CD14-positive monocyte (primary cell): Measurements from ENCODE around the gene TRIM56. TPM values are rescaled to one million over a fixed set of nuclear protein-coding genes. Genes with fewer than 3 reads are reported as not detected.

Experiments used
- DNase-seq, 3 donors: peaks; one replicate each; pipeline ENCODE4 v3.0.0-alpha.2; 2011 to 2022
- H2AFZ ChIP-seq: 2 replicates; pipeline ENCODE4 v1.6.0; 2012; ENCODE audit warnings: mild to moderate bottlenecking, low read depth, low read length, inconsistent platforms; ENCODE audit not compliant: insufficient read depth, poor library complexity, severe bottlenecking
- H3K27ac ChIP-seq, 2 donors: 1 replicate in 1 of 2; 2 replicates in 1 of 2; pipeline ENCODE4 v1.5.1; 2012 to 2013; ENCODE audit warnings: low read length in 2 of 2, control low read depth in 1 of 2, inconsistent platforms in 1 of 2, low read depth in 1 of 2, mild to moderate bottlenecking in 1 of 2
- H3K27me3 ChIP-seq, 2 donors: one replicate each; pipeline versions ENCODE4 v1.6.0 to v1.6.1; 2011 to 2013; ENCODE audit warnings: low read length in 2 of 2; ENCODE audit not compliant: control insufficient read depth in 2 of 2, insufficient read depth in 2 of 2
- H3K36me3 ChIP-seq, 2 donors: replicated peaks in 1 of 2; 1 replicate in 1 of 2; 2 replicates in 1 of 2; pipeline versions ENCODE4 v1.5.1 to v1.6.1; 2012 to 2013; ENCODE audit warnings: low read length in 2 of 2, control low read depth in 1 of 2, inconsistent platforms in 1 of 2, mild to moderate bottlenecking in 1 of 2; ENCODE audit not compliant: insufficient read depth in 2 of 2, control insufficient read depth in 1 of 2
- H3K4me1 ChIP-seq, 2 donors: 1 replicate in 1 of 2; 2 replicates in 1 of 2; pipeline versions ENCODE4 v1.5.1 to v1.6.1; 2012 to 2013; ENCODE audit warnings: low read length in 2 of 2, control low read depth in 1 of 2, inconsistent platforms in 1 of 2, mild to moderate bottlenecking in 1 of 2, moderate library complexity in 1 of 2; ENCODE audit not compliant: insufficient read depth in 2 of 2, control insufficient read depth in 1 of 2
- H3K4me2 ChIP-seq: replicated peaks from 2 replicates; pipeline ENCODE3; 2012; ENCODE audit warnings: low read length, moderate library complexity, mild to moderate bottlenecking; ENCODE audit not compliant: poor library complexity, severe bottlenecking; ENCODE audit errors: extremely low read depth
- H3K4me3 ChIP-seq, 3 experiments: fragments of 200-600 bp in 1 of 3; sonication (generic) in 1 of 3; replicated peaks in 1 of 3; 1 replicate in 2 of 3; 2 replicates in 1 of 3; pipeline ENCODE4 v1.5.1; 2011 to 2013; ENCODE audit warnings: low read length in 3 of 3, mild to moderate bottlenecking in 3 of 3, control low read depth in 2 of 3, low read depth in 2 of 3, inconsistent platforms in 1 of 3, moderate library complexity in 1 of 3
- H3K79me2 ChIP-seq: 2 replicates; pipeline ENCODE4 v1.6.0; 2012; ENCODE audit warnings: mild to moderate bottlenecking, control low read depth, inconsistent platforms, low read length, moderate library complexity; ENCODE audit not compliant: insufficient read depth
- H3K9ac ChIP-seq: 2 replicates; pipeline ENCODE4 v1.6.0; 2017; ENCODE audit warnings: low read length, mild to moderate bottlenecking; ENCODE audit not compliant: insufficient read depth, poor library complexity, severe bottlenecking
- H3K9me3 ChIP-seq, 2 donors: replicated peaks in 1 of 2; 1 replicate in 1 of 2; 2 replicates in 1 of 2; pipeline versions ENCODE4 v1.5.1 to v1.6.1; 2012 to 2013; ENCODE audit warnings: low read length in 2 of 2, control low read depth in 1 of 2; ENCODE audit not compliant: control insufficient read depth in 1 of 2, insufficient read depth in 1 of 2
- H4K20me1 ChIP-seq: 2 replicates; pipeline ENCODE4 v1.6.0; 2012; ENCODE audit warnings: mild to moderate bottlenecking, low read length, control low read depth, moderate library complexity; ENCODE audit not compliant: insufficient read depth
- H3K27ac Mint-ChIP-seq, 7 donors: one replicate each; pipeline ENCODE4 v1.8.0; 2020; ENCODE audit warnings: mild to moderate bottlenecking in 7 of 7, mixed read lengths in 7 of 7, moderate library complexity in 6 of 7, inconsistent platforms in 2 of 7
- H3K27me3 Mint-ChIP-seq, 3 donors: one replicate each; pipeline ENCODE4 v1.8.0; 2021 to 2022; ENCODE audit warnings: low read depth in 3 of 3, mild to moderate bottlenecking in 3 of 3, mixed read lengths in 3 of 3, moderate library complexity in 3 of 3, inconsistent platforms in 1 of 3
- H3K36me3 Mint-ChIP-seq, 2 donors: one replicate each; pipeline ENCODE4 v1.8.0; 2020; ENCODE audit warnings: mixed read lengths in 2 of 2, inconsistent platforms in 1 of 2, mild to moderate bottlenecking in 1 of 2
- H3K4me1 Mint-ChIP-seq: one replicate; pipeline ENCODE4 v1.8.0; 2020; ENCODE audit warnings: mild to moderate bottlenecking, mixed read lengths
- H3K4me3 Mint-ChIP-seq, 2 donors: one replicate each; pipeline ENCODE4 v1.8.0; 2020; ENCODE audit warnings: mild to moderate bottlenecking in 2 of 2, mixed read lengths in 2 of 2, moderate library complexity in 1 of 2
- H3K9me3 Mint-ChIP-seq, 7 donors: one replicate each; pipeline ENCODE4 v1.8.0; 2020 to 2022; ENCODE audit warnings: mixed read lengths in 7 of 7, mild to moderate bottlenecking in 6 of 7, moderate library complexity in 6 of 7, inconsistent platforms in 2 of 7
- WGBS: methylation state at CpG from one replicate; pipeline ENCODE4 v1.1.5; 2013; ENCODE audit warnings: missing lambda C conversion rate; ENCODE audit not compliant: insufficient coverage; 5-methylcytosine and 5-hydroxymethylcytosine counted together
- intact Hi-C, 2 donors: fragments of 100-400 bp; cut with micrococcal nuclease; formaldehyde crosslinking; loops; one replicate each; pipeline versions ENCODE4 v1.15.0 to v1.15.1; 2023
- polyA plus RNA-seq, 3 donors: library from polyadenylated mRNA; depleted of rRNA in 1 of 3; unstranded in 2 of 3; stranded (reverse) in 1 of 3; fragments of 300-500 nt in 2 of 3; fragments of >200 nt in 1 of 3; fragmentation: Illumina TruSeq in 2 of 3; gene quantifications; 1 replicate in 2 of 3; 2 replicates in 1 of 3; pipeline ENCODE4 v1.2.3, GENCODE V29; 2012 to 2021
- TF ChIP-seq, protein P1 (sequence below): fragments of 200-600 bp; IDR thresholded peaks from one replicate; pipeline ENCODE4 v1.8.0; 2022; ENCODE audit warnings: antibody characterized with exemption, mild to moderate bottlenecking

TRIM56 gene
- polyA plus RNA-seq, 3 donors: 0.66 to 9.4 (median 1.2) TPM

DNA sequence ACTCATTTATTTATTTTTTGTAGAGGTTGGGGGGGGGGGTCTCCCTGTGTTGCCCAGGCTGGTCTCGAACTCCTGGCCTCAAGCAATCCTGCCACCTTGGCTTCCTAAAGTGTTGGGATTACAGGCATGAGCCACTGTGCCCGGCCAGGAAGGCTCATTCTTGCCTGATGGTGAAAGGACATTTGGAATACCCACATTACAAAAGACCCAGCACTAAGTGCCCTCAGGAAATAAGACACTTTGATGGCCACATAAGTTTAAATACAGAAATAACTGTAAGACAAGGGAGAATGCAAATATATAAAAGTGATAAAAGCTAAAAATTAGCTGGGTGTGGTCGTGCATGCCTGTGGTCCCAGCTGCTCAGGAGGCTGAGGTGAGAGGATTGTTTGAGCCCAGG lies 33.6 kb downstream of the TRIM56 start:
- H2AFZ ChIP-seq: no peak overlapping the region
- H3K79me2 ChIP-seq: no peaks in the 10 kb centered on the region
- no peak overlapping the region for H3K27ac ChIP-seq
- no peak for DNase-seq
- H3K4me3 Mint-ChIP-seq: no peak overlapping the region
- H3K27me3 Mint-ChIP-seq: peaks cover 10 to 51% (median 23%) of the 10 kb centered on the region in 3 donors
- H3K36me3 ChIP-seq: no peaks in the 10 kb centered on the region
- H3K4me2 ChIP-seq: no peak overlapping the region
- intact Hi-C loops: no loop called here
- no CpG with 5 or more reads among the region's 3 CpGs for WGBS
- H3K9me3 Mint-ChIP-seq: peaks cover 0 to 2% (median 0%) of the 10 kb centered on the region in 7 donors
- TF ChIP-seq, protein P1, sequence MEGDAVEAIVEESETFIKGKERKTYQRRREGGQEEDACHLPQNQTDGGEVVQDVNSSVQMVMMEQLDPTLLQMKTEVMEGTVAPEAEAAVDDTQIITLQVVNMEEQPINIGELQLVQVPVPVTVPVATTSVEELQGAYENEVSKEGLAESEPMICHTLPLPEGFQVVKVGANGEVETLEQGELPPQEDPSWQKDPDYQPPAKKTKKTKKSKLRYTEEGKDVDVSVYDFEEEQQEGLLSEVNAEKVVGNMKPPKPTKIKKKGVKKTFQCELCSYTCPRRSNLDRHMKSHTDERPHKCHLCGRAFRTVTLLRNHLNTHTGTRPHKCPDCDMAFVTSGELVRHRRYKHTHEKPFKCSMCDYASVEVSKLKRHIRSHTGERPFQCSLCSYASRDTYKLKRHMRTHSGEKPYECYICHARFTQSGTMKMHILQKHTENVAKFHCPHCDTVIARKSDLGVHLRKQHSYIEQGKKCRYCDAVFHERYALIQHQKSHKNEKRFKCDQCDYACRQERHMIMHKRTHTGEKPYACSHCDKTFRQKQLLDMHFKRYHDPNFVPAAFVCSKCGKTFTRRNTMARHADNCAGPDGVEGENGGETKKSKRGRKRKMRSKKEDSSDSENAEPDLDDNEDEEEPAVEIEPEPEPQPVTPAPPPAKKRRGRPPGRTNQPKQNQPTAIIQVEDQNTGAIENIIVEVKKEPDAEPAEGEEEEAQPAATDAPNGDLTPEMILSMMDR: no peak
- H3K9ac ChIP-seq: no peak overlapping the region
- H3K27me3 ChIP-seq: no peaks in the 10 kb centered on the region
- H3K36me3 Mint-ChIP-seq: no peaks in the 10 kb centered on the region
- H3K4me1 ChIP-seq: peaks cover 10 to 13% of the 10 kb centered on the region in 2 donors
- no peaks in the 10 kb centered on the region for H4K20me1 ChIP-seq
- H3K9me3 ChIP-seq: no peaks in the 10 kb centered on the region
- H3K27ac Mint-ChIP-seq: no peak overlapping the region
- H3K4me1 Mint-ChIP-seq: peaks cover 10% of the 10 kb centered on the region
- no peak overlapping the region for H3K4me3 ChIP-seq

DNA sequence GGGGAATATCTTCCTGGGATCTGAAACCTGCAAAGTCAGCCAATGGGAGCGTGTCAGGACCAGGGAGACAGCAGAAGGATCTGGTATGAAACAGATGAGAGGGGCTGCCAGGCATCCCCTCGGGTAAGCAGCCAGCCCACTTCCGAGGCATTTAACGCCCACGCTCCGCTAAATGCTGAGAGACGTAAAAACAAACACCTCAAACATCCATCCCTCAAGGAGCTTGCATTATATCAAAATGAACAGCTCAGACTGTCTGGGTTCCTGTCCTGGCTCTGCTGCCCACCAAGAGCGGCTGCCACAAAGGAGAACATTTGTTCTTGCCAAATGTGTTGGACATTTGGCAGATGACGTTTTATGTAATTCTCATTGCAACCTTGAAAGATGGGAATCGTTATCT lies 34.6 kb downstream of the TRIM56 start:
- H3K36me3 ChIP-seq: no peaks in the 10 kb centered on the region
- Mint-ChIP-seq H3K36me3 (no peaks in the 10 kb centered on the region), H3K27me3 (peaks cover 12 to 54% (median 22%) of the 10 kb centered on the region in 3 donors), H3K27ac (no peak overlapping the region), H3K4me3 (no peak overlapping the region), H3K4me1 (peaks cover 17% of the 10 kb centered on the region), H3K9me3 (peaks cover 0 to 2% (median 0%) of the 10 kb centered on the region in 7 donors)
- no peak overlapping the region for H2AFZ ChIP-seq
- H3K27ac ChIP-seq: no peak overlapping the region
- TF ChIP-seq, protein P1: no peak
- no peak overlapping the region for H3K4me3 ChIP-seq
- no peak overlapping the region for H3K9ac ChIP-seq
- H3K4me1 ChIP-seq: peaks cover 19 to 23% of the 10 kb centered on the region in 2 donors
- H3K79me2 ChIP-seq: no peaks in the 10 kb centered on the region
- intact Hi-C loops: no loop called here
- 92% methylated on average over 1 of the region's 10 CpGs for WGBS
- H4K20me1 ChIP-seq: no peaks in the 10 kb centered on the region
- no peak for DNase-seq
- no peaks in the 10 kb centered on the region for H3K9me3 ChIP-seq
- no peak overlapping the region for H3K4me2 ChIP-seq
- H3K27me3 ChIP-seq: no peaks in the 10 kb centered on the region
